ENCODE data around the gene FRMD6.

FRMD6 gene

DNA sequence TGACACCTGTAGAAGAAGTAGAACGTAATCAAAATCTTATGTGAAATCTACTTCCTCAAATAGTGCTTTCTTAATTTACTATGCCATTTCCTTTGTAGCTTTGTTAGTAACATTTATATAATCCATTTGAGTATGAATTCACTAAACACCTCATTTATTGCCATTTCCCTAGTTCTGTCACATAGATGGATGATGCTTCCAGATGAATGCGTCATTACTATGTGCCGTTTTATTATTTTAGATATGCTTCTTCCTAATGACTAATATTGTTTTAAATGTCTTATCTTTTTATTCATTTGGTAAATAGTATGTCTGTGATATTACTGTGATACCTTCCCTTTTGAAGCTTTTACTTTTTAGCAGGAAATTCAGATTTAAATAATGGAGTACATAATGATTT, 14.4 kb downstream of the FRMD6 start:
- no peak for TF ChIP-seq POLR2A (IDR thresholded peaks at IDR 0.05; ENCODE audit: low read depth, low read length)
- DNase-seq (ENCODE audit: insufficient read length, low spot score) (no peak), FAIRE-seq (no peak)

DNA sequence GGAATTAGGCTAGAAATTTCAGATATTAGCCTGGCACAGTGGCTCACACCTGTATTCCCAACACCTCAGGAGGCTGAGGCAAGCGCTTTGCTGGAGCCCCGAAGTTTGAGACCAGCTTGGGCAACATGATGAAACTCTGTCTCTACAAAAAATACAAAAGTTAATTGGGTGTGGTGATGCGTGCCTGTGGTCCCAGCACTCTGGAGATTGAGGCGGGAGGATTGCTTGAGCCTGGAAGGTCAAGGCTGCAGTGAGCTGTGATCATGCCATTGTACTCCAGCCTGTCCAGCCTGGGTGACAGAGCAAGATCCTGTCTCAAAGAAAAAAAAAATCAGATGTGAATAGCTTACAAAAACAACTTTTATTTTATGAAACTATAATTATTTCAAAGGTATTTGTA, 15.1 kb downstream of the FRMD6 start:
- FAIRE-seq (no peak), DNase-seq (ENCODE audit: insufficient read length, low spot score) (no peak)
- no peak for TF ChIP-seq POLR2A (IDR thresholded peaks at IDR 0.05; ENCODE audit: low read depth, low read length)

DNA sequence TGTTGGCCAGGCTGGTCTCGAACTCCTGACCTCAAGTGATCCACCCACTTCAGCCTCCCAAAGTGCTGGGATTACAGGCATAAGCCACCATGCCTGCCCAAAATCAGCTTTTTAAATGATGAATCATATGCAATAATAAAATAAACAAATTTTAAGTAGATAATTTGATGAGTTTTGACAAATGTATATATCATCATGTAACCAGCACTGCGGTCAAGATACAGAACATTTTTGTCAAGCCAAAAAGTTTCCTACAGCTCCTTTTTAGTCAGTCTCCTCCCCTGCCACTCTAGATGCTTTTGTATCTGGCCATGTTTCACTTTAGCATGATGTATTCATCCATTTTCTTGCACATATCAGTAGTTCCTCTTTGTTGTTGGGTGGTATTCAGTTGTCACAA, 17.2 kb downstream of the FRMD6 start:
- DNase-seq (ENCODE audit: insufficient read length, low spot score) (no peak), FAIRE-seq (no peak)
- no peak for TF ChIP-seq POLR2A (IDR thresholded peaks at IDR 0.05; ENCODE audit: low read depth, low read length)

DNA sequence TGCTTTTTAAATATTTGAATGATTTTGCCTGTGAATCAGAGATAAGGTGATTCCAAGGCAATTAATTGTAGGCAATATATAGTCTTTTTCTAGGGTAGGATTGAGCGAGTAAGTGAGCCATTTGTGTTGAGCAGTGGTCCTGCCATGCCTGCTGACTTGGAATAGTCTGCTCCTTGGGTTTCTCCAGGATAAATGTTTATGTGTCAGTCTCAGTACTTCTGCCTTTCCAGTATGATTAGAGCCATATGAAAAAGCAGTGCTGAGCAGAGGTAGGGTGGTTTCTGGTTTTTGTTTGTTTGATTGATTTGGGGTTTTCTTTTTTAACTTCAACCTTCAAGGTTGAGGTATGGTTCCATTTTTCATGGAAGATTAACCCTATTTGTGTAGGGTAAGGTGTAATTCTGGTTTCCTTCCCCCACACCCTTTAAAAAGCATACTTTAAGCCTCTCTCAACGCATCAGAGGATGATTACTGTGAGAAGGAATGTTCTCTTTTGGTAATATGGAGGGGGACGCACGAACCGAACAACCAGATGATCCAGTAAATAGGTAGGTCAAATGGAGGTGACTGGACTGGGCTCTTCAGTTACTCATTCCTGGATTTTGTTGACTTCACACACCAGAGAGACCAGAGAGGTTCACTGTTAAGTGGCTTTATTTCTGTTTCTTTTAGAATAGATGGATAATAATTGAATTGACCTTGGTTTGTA, 22.7 kb downstream of the FRMD6 start:
- DNase-seq (ENCODE audit: insufficient read length, low spot score) (no peak), FAIRE-seq (peak; percentile 23)
- no peak for TF ChIP-seq POLR2A (IDR thresholded peaks at IDR 0.05; ENCODE audit: low read depth, low read length)

DNA sequence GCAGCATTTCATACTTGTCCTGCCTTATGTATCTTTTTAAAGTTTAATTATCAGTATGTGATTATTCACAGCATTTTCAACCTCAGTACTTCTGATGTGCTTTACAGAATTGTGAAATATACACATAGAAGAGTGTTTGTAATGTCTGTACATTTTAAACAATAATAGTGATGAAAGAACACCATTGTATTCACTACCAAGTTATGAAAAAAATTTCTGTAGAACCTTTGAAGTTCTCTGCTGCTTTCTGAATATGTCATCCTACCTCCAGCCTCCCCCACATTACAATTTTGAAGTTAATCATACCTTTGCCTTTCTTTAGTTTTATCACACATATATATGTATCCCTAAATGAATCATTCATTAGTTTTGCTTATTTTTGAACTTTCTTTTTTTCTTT, 24.8 kb downstream of the FRMD6 start:
- no peak for FAIRE-seq

DNA sequence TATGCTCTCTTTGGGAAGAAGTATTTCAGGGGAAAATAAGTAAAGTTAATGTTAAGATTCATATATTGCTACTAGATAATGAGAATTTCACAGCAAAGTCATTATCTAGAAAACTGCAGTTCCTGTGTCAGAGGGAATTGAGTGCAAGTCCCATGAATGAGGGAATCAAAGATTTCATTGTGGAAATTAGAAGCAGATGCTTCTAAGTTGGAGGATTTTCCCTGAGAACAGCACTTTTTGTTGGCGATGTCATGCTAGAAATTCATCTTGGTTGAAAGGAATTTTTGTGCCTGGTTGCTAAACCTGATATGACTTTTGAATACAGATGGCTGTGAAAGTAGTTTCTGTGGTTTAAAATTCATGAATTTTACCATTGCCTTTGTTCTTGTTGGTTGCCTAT, 25.6 kb downstream of the FRMD6 start:
- FAIRE-seq (no peak), DNase-seq (ENCODE audit: insufficient read length, low spot score) (no peak)
- no peak for TF ChIP-seq POLR2A (IDR thresholded peaks at IDR 0.05; ENCODE audit: low read depth, low read length)

More for the DNA sequence above, 24.8 kb downstream of the FRMD6 start:
- DNase-seq (ENCODE audit: insufficient read length, low spot score) = no peak
- TF ChIP-seq POLR2A (IDR thresholded peaks at IDR 0.05; ENCODE audit: low read depth, low read length) = no peak

DNA sequence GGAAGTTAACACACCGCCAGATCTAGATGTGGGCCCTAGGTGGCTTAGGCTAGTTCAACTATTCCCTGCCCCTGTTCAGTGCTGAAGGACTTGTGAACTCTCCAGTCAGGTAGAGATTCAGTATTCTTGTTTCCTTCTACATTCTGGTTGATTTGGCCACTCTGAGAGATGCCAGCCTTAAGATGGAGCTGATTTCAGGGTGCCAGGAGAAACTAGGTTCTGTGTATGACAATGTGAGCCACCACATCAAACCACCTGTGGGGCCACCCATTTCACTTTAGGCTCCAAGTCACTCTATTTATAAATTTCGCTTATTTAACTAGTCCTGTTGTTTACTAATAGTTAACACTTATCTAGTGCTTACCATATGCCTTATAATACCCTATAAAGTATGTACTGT, 26.0 kb downstream of the FRMD6 start:
- TF ChIP-seq POLR2A (IDR thresholded peaks at IDR 0.05; ENCODE audit: low read depth, low read length) = no peak
- FAIRE-seq (no peak), DNase-seq (ENCODE audit: insufficient read length, low spot score) (no peak)

DNA sequence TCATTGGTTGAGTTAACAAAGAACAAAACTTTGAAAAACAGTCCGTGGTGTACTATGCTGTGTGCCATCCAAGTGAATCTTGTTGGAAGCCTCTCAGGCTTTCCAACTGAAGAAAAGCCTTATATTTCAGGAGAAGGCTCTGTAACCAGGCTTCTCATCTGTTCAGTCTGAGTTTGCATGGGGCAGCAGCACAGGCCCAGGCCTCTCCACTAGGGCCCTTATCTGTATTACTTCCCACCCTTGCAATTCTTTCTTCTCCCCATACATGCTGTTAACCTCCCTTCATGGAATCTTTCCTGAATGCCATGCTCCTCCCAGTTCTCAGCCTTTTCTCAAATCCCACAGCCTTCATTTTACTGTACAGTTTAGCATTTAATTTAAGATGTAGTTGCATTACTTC, 28.3 kb downstream of the FRMD6 start:
- FAIRE-seq (peak; percentile 6), DNase-seq (ENCODE audit: insufficient read length, low spot score) (no peak)
- no peak for TF ChIP-seq POLR2A (IDR thresholded peaks at IDR 0.05; ENCODE audit: low read depth, low read length)

DNA sequence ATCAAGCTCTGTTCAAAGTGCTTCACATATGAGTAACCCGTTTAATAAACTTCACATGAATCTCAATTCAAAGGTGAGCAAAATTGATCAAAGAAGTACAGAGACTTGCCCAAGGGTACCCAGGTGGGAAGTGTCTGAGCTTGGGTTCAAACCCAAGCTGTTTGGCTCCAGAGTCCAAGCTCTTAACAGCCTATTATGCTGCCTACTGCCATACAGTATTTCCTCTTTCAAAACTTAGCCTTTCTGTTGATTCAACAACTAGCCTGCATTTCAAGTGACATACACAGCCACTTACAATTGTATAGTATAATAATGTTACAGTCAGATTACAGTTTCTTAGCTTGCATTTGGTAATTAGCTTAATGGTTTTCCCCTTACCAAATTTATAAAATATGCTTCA, 29.7 kb downstream of the FRMD6 start:
- TF ChIP-seq POLR2A (IDR thresholded peaks at IDR 0.05; ENCODE audit: low read depth, low read length) = no peak
- FAIRE-seq = no peak
- no peak for DNase-seq (ENCODE audit: insufficient read length, low spot score)

DNA sequence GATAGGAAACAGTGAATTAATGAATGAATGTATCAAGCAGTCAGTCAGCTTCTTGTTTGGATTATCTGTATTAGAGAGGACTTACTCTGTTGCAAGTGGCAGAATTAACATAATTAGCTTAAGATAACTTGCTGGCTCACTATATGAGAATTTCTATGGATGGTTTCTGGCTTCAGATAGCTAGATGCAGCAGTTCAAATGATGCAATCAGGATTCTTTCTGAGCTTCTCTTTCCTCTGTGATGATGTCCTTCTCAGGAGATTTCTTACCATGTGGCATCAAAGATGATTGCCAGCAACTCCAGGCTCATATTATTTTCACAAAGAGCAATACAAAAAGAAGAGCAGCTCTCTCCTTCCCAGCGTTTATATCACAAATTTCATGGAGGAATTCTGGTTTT, 30.7 kb downstream of the FRMD6 start:
- FAIRE-seq (no peak), DNase-seq (ENCODE audit: insufficient read length, low spot score) (no peak)
- no peak for TF ChIP-seq POLR2A (IDR thresholded peaks at IDR 0.05; ENCODE audit: low read depth, low read length)

DNA sequence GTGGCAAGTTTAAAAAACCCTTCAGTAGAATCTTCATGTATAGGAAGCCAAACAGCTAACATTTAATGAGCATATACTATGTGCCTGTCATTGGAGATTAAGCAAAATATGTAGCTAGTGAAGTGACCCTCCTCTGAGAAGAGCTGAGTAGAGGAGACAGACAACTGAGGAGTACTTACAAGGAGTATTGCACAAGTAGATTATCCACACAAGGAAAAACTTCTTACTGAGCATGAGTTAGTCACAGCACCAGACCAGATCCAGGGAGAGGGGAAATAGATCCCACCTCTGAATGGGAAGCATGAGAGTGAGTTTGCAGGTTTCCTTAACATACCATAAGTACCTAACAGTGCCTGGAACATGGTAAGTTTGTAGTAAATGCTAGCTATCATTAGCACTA, 33.0 kb downstream of the FRMD6 start:
- no peak for FAIRE-seq
- DNase-seq (ENCODE audit: insufficient read length, low spot score) = no peak

DNA sequence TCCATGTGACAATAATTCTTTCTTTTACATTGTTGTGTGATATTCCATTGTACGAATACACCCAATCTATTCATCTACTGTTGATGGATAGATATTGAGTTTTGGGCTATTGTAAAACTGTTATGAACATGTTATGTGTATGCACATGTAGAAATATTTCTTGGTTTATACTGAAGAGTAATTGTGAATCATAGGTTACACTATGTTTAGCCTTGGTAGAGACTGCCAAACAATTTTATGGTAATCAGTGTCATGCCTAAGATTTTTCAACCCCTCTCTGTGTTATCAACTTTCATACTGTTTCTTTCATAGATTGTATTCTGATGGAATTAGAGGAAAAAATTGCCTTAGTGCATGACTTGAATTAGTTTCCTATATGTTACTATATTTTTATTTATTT, 39.5 kb downstream of the FRMD6 start:
- TF ChIP-seq POLR2A (IDR thresholded peaks at IDR 0.05; ENCODE audit: low read depth, low read length) = no peak
- DNase-seq (ENCODE audit: insufficient read length, low spot score) (no peak), FAIRE-seq (no peak)

More for the DNA sequence above, 33.0 kb downstream of the FRMD6 start:
- TF ChIP-seq POLR2A (IDR thresholded peaks at IDR 0.05; ENCODE audit: low read depth, low read length) = no peak

DNA sequence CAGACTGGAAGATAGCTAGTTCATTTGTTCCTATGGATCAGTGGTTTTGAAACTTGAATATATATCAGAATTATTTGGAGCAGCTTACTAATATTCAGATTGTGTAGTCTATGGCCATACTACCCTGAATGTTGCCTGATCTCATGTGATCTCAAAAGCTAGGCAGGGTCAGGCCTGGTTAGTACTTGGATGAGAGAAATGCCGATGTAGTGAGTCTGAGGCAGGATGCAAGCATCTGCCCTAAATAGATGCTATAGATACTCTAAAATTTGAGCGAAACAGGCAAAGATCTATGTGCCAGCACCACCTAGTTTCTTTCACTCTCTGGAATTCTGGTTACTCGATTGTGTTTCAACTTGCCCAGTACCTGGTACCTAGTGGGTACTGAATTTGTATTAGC, 40.9 kb downstream of the FRMD6 start:
- no peak for TF ChIP-seq POLR2A (IDR thresholded peaks at IDR 0.05; ENCODE audit: low read depth, low read length)
- no peak for DNase-seq (ENCODE audit: insufficient read length, low spot score)
- no peak for FAIRE-seq

DNA sequence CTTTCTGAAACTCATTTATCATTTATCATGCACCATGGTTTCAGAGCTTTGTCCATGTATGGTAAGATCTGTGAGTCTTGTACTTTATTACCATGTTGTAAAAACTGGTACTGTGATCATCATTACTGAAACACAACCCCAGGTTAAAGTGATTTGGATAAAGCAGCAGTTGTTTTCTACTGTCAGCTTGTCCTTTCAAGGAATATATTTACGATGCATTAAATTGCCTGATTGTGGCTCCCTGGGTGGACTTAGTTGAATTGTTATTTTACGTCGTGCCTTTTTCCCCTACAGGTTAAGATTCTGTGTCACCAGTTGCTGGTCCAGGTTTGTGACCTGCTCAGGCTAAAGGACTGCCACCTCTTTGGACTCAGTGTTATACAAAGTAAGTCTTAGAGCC, 46.1 kb downstream of the FRMD6 start:
- TF ChIP-seq POLR2A (IDR thresholded peaks at IDR 0.05; ENCODE audit: low read depth, low read length) = no peak
- no peak for FAIRE-seq
- DNase-seq (ENCODE audit: insufficient read length, low spot score) = no peak

DNA sequence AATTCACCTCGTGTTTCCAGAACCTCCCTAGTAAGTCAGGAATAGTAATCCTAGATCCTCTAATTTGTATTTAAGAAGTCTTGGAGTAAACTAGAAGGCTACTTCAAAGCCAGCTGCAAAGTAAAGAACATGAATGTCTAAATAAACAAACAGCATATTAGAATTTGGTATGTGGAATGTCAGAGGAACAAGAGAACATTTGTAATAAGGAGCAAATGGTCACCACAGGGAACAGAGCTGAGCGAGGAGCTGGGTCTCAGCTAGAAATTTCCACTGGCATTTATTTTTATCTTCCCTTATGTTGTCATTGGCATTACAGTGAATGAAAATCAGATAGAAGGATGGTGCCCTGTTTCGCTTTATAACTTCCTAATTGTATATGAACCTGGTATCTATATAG, 50.2 kb downstream of the FRMD6 start:
- no peak for TF ChIP-seq POLR2A (IDR thresholded peaks at IDR 0.05; ENCODE audit: low read depth, low read length)
- no peak for FAIRE-seq
- DNase-seq (ENCODE audit: insufficient read length, low spot score) = no peak

DNA sequence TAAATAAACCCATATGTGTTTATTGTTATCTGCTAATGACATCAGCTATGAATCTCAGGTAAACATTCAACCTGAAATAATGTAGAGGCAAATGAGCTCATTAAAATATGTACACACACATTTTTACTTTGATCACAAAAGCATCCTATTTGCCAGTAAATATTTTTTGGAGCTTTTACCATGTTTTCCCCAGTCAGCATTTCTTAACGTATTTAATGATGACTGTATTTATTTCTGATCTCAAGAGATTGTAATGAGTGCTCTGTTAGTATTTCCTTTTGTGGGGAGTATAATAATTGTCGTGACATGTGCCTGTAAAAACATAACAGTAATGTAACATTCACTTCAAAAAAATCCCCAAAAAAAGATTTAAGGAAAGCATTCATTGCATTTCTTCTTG, 52.1 kb downstream of the FRMD6 start:
- DNase-seq (ENCODE audit: insufficient read length, low spot score) = no peak
- FAIRE-seq = no peak
- no peak for TF ChIP-seq POLR2A (IDR thresholded peaks at IDR 0.05; ENCODE audit: low read depth, low read length)
